ENCODE measurements around the gene RAPGEF4. TPM values are rescaled to one million over a fixed set of nuclear protein-coding genes. Genes with fewer than 3 reads are reported as not detected.

The RAPGEF4 gene
- total RNA-seq, 1 experiment from 2014 or later: 0.62 TPM

- ATAC-seq: no peak
- Histone ChIP-seq H3K4me1 (ENCODE audit: control insufficient read depth, insufficient read depth, low read length) (no peaks in the 10 kb centered on the region), H3K9me3 (ENCODE audit: control insufficient read depth, insufficient read depth, low read depth, low read length) (no peaks in the 10 kb centered on the region), H3K4me3 (ENCODE audit: low read depth in 2 of 2, low read length in 2 of 2) (no peak overlapping the region), H3K27me3 (ENCODE audit: control insufficient read depth, insufficient read depth, low read length) (peaks cover 2% of the 10 kb centered on the region; the same call in 1 of the 2 replicates), H3K36me3 (ENCODE audit: control insufficient read depth, insufficient read depth, low read length) (no peaks in the 10 kb centered on the region), H3K27ac (ENCODE audit: low read length) (no peak overlapping the region)
- CTCF ChIA-PET: no interaction called here
- POLR2A ChIA-PET: no interaction called here
- intact Hi-C loops (cut with micrococcal nuclease; ENCODE audit: unreplicated experiment): no loop called here
- in situ Hi-C loops (cut with HindIII; ENCODE audit: low pct_unique_long_range_greater_than_20kb, low sequenced_read_pairs): no loop called here
- DNase-seq (ENCODE audit: low read depth, low spot score): peak; percentile 15
- no TSS peak for BruUV-seq (replicated peaks)
- TF ChIP-seq SIN3A (IDR thresholded peaks at IDR 0.05; ENCODE audit: borderline replicate concordance, insufficient read depth, low read depth, low read length) (no peak), REST (IDR thresholded peaks at IDR 0.05; ENCODE audit: insufficient read depth in 1 of 2, low read depth in 2 of 2, low read length in 1 of 2) (no peak), POLR2AphosphoS5 (IDR thresholded peaks at IDR 0.05; ENCODE audit: low read depth, low read length) (no peak), CTCF (IDR thresholded peaks at IDR 0.05) (no peak), TCF7L2 (IDR thresholded peaks at IDR 0.05; ENCODE audit: low read depth, low read length) (no peak)
Measured at GRCh38 chr2:172772633-172773032, 37.0 kb downstream of the RAPGEF4 start.

GRCh38 chr2:172774302-172774701 lies 38.7 kb downstream of the RAPGEF4 start:
- no peaks in the 10 kb centered on the region for H3K9me3 ChIP-seq (ENCODE audit: control insufficient read depth, insufficient read depth, low read depth, low read length)
- in situ Hi-C loops (cut with HindIII; ENCODE audit: low pct_unique_long_range_greater_than_20kb, low sequenced_read_pairs) (no loop called here), intact Hi-C loops (cut with micrococcal nuclease; ENCODE audit: unreplicated experiment) (no loop called here)
- no TSS peak for BruUV-seq (replicated peaks)
- TF ChIP-seq POLR2AphosphoS5 (IDR thresholded peaks at IDR 0.05; ENCODE audit: low read depth, low read length) (no peak), REST (IDR thresholded peaks at IDR 0.05; ENCODE audit: insufficient read depth in 1 of 2, low read depth in 2 of 2, low read length in 1 of 2) (no peak), SIN3A (IDR thresholded peaks at IDR 0.05; ENCODE audit: borderline replicate concordance, insufficient read depth, low read depth, low read length) (no peak), TCF7L2 (IDR thresholded peaks at IDR 0.05; ENCODE audit: low read depth, low read length) (no peak)
- H3K27ac ChIP-seq (ENCODE audit: low read length): no peak overlapping the region
- no peak overlapping the region for H3K4me3 ChIP-seq (ENCODE audit: low read depth in 2 of 2, low read length in 2 of 2)
- peaks cover 2% of the 10 kb centered on the region; the same call in 1 of the 2 replicates for H3K27me3 ChIP-seq (ENCODE audit: control insufficient read depth, insufficient read depth, low read length)
- H3K36me3 ChIP-seq (ENCODE audit: control insufficient read depth, insufficient read depth, low read length): no peaks in the 10 kb centered on the region
- DNase-seq (ENCODE audit: low read depth, low spot score) (no peak), ATAC-seq (no peak)
- ChIA-PET POLR2A (no interaction called here), CTCF (no interaction called here)
- H3K4me1 ChIP-seq (ENCODE audit: control insufficient read depth, insufficient read depth, low read length): no peaks in the 10 kb centered on the region

All from Panc1 (cell line).